ENCODE measurements around the gene TBC1D2.

Gene TBC1D2

GRCh38 chr9:98220911-98221310, 34.5 kb downstream of the TBC1D2 start:
- no peak overlapping the region for H3K4me3 ChIP-seq (ENCODE audit: low read depth in 1 of 2, low read length in 1 of 2)
- peaks cover 8 to 11% of the 10 kb centered on the region in 2 experiments for H3K4me1 ChIP-seq (ENCODE audit: control insufficient read depth in 1 of 2, insufficient read depth in 1 of 2, low read depth in 1 of 2, low read length in 1 of 2)
- no peaks in the 10 kb centered on the region for H3K9me3 ChIP-seq
- H3K27me3 ChIP-seq = no peaks in the 10 kb centered on the region
- H3K27ac ChIP-seq = no peak overlapping the region
- TF ChIP-seq, protein P1, sequence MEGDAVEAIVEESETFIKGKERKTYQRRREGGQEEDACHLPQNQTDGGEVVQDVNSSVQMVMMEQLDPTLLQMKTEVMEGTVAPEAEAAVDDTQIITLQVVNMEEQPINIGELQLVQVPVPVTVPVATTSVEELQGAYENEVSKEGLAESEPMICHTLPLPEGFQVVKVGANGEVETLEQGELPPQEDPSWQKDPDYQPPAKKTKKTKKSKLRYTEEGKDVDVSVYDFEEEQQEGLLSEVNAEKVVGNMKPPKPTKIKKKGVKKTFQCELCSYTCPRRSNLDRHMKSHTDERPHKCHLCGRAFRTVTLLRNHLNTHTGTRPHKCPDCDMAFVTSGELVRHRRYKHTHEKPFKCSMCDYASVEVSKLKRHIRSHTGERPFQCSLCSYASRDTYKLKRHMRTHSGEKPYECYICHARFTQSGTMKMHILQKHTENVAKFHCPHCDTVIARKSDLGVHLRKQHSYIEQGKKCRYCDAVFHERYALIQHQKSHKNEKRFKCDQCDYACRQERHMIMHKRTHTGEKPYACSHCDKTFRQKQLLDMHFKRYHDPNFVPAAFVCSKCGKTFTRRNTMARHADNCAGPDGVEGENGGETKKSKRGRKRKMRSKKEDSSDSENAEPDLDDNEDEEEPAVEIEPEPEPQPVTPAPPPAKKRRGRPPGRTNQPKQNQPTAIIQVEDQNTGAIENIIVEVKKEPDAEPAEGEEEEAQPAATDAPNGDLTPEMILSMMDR (IDR thresholded peaks at IDR 0.05) = no peak
- H3K36me3 ChIP-seq = peaks cover 90% of the 10 kb centered on the region

- Histone ChIP-seq H3K27ac (no peak overlapping the region), H3K9me3 (no peaks in the 10 kb centered on the region), H3K27me3 (no peaks in the 10 kb centered on the region), H3K4me1 (ENCODE audit: control insufficient read depth in 1 of 2, insufficient read depth in 1 of 2, low read depth in 1 of 2, low read length in 1 of 2) (peaks cover 8 to 11% of the 10 kb centered on the region in 2 experiments), H3K4me3 (ENCODE audit: low read depth in 1 of 2, low read length in 1 of 2) (no peak overlapping the region), H3K36me3 (peaks cover 90% of the 10 kb centered on the region)
- TF ChIP-seq, protein P1 (IDR thresholded peaks at IDR 0.05) = no peak
Observed at GRCh38 chr9:98219794-98220370, 35.6 kb downstream of the TBC1D2 start.

GRCh38 chr9:98219364-98219716, 36.1 kb downstream of the TBC1D2 start:
- Histone ChIP-seq H3K4me1 (ENCODE audit: control insufficient read depth in 1 of 2, insufficient read depth in 1 of 2, low read depth in 1 of 2, low read length in 1 of 2) (peaks cover 8 to 11% of the 10 kb centered on the region in 2 experiments), H3K9me3 (no peaks in the 10 kb centered on the region), H3K36me3 (peaks cover 92% of the 10 kb centered on the region), H3K27me3 (no peaks in the 10 kb centered on the region), H3K4me3 (ENCODE audit: low read depth in 1 of 2, low read length in 1 of 2) (no peak overlapping the region), H3K27ac (no peak overlapping the region)
- TF ChIP-seq, protein P1 (IDR thresholded peaks at IDR 0.05) = no peak

DNA sequence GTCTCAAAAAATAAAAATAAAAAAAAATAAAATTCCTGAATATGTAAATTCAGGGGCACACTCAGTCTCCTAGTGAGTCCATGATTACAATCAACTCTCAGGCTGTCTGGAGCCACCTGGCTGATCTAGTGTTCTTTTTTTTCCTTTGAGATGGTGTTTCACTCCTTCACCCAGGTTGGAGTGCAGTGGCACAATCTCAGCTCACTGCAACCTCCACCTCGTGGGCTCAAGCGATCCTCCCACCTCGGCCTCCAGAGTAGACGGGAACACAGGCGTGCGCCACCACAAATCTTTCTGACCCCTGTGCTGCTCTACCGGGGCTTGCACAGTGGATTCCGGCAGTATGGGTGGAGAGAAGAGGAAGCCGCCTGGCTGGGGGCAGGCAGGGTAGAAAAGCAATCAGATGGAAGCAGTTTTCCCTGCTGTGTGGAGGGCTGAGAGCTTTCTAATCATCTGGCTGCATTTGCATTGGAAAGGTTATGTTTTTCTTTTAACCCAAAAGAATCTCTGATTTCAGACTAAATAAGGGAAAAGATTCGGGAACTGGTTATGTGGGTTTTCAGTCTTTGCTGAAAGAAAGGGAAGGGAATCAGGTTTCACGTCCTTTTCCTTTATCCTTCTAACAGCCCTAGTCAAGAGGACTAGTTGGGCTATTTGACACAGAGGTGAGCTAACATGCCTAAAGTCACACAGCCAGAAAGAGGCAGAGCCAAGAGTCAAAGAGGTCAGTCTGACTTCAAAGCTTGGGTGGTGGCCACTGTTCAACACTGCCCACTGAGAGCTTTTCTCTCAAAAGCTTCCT, 36.7 kb downstream of the TBC1D2 start:
- TF ChIP-seq, protein P1 (IDR thresholded peaks at IDR 0.05) = no peak

GRCh38 chr9:98217255-98217654, 38.2 kb downstream of the TBC1D2 start:
- TF ChIP-seq, protein P1 (IDR thresholded peaks at IDR 0.05) = no peak
- Histone ChIP-seq H3K36me3 (peaks cover 96% of the 10 kb centered on the region), H3K4me1 (ENCODE audit: control insufficient read depth in 1 of 2, insufficient read depth in 1 of 2, low read depth in 1 of 2, low read length in 1 of 2) (no peaks in the 10 kb centered on the region), H3K4me3 (ENCODE audit: low read depth in 1 of 2, low read length in 1 of 2) (no peak overlapping the region), H3K27me3 (no peaks in the 10 kb centered on the region), H3K27ac (no peak overlapping the region), H3K9me3 (no peaks in the 10 kb centered on the region)

More for the DNA sequence above, 36.7 kb downstream of the TBC1D2 start:
- H3K27me3 ChIP-seq = no peaks in the 10 kb centered on the region
- H3K27ac ChIP-seq = no peak overlapping the region
- H3K36me3 ChIP-seq = peaks cover 96% of the 10 kb centered on the region
- no peak overlapping the region for H3K4me3 ChIP-seq (ENCODE audit: low read depth in 1 of 2, low read length in 1 of 2)
- H3K4me1 ChIP-seq (ENCODE audit: control insufficient read depth in 1 of 2, insufficient read depth in 1 of 2, low read depth in 1 of 2, low read length in 1 of 2) = peaks cover 8 to 10% of the 10 kb centered on the region in 2 experiments
- H3K9me3 ChIP-seq = no peaks in the 10 kb centered on the region

Measured in neutrophil (primary cell).